ENCODE data around the gene PITPNC1.
A peak's percentile ranks its signal among the peaks of the same experiment; 100 is the strongest.

PITPNC1 gene

GRCh38 chr17:67435786-67436185 is 58.7 kb downstream of the PITPNC1 start:
- DNase-seq, result no peak

GRCh38 chr17:67436233-67436632 is 59.2 kb downstream of the PITPNC1 start:
- no peak for DNase-seq

GRCh38 chr17:67438667-67439066 is 61.6 kb downstream of the PITPNC1 start:
- DNase-seq, result no peak

GRCh38 chr17:67439269-67439668 is 62.2 kb downstream of the PITPNC1 start:
- no peak for DNase-seq

- DNase-seq, result no peak
Measured at GRCh38 chr17:67440277-67441051, 63.4 kb downstream of the PITPNC1 start.

GRCh38 chr17:67441052-67441895 is 64.2 kb downstream of the PITPNC1 start:
- no peak for DNase-seq

- no peak for DNase-seq
Measured at GRCh38 chr17:67441896-67442219, 64.8 kb downstream of the PITPNC1 start.

GRCh38 chr17:67442787-67443624 is 65.9 kb downstream of the PITPNC1 start:
- peak in 1 of 3 experiments; percentile 12 for DNase-seq

GRCh38 chr17:67443931-67444595 is 67.0 kb downstream of the PITPNC1 start:
- no peak for DNase-seq

- DNase-seq, result no peak
Measured at GRCh38 chr17:67448449-67448848, 71.4 kb downstream of the PITPNC1 start.

GRCh38 chr17:67449065-67449464 is 72.0 kb downstream of the PITPNC1 start:
- no peak for DNase-seq

GRCh38 chr17:67449845-67450755 is 73.0 kb downstream of the PITPNC1 start:
- no peak for DNase-seq

- peak in 1 of 3 experiments; percentile 51 for DNase-seq
Measured at GRCh38 chr17:67452681-67453554, 75.8 kb downstream of the PITPNC1 start.

- DNase-seq, result no peak
Measured at GRCh38 chr17:67456103-67456502, 79.0 kb downstream of the PITPNC1 start.

- DNase-seq, result no peak
Measured at GRCh38 chr17:67456889-67457288, 79.8 kb downstream of the PITPNC1 start.

GRCh38 chr17:67458203-67458602 is 81.1 kb downstream of the PITPNC1 start:
- no peak for DNase-seq

- peak in 2 of 3 experiments; percentile 11 to 34 for DNase-seq
Measured at GRCh38 chr17:67459985-67460384, 82.9 kb downstream of the PITPNC1 start.

GRCh38 chr17:67461228-67461780 is 84.2 kb downstream of the PITPNC1 start:
- no peak for DNase-seq

GRCh38 chr17:67461876-67462275 is 84.8 kb downstream of the PITPNC1 start:
- DNase-seq, result no peak

GRCh38 chr17:67466251-67466796 is 89.2 kb downstream of the PITPNC1 start:
- no peak for DNase-seq

Measured in NCI-H1417 (cell line).